HG02885 (cell line): ENCODE results near the gene C9orf72.
A peak's percentile ranks its signal among the peaks of the same experiment; 100 is the strongest.
"Not testable (repeated sequence)": the region's sequence is repeated elsewhere in the genome, so short reads cannot be mapped to it uniquely, and the experiment has no call there.

ENCODE experiments used
- ATAC-seq: cut with Tn5 transposase; IDR thresholded peaks from one replicate; pipeline ENCODE4 v1.9.1; 2021; ENCODE audit warnings: mild to moderate bottlenecking; ENCODE audit not compliant: unreplicated experiment, poor library complexity

Gene C9orf72

GRCh38 chr9:27572918-27573633 is at the start of gene C9orf72:
C9orf72 (minus strand) TSS chr9:27573481; CDS start chr9:27567120, 6,361 bp downstream.
- peak; percentile 75 for ATAC-seq

- ATAC-seq, result no peak
Observed at GRCh38 chr9:27622693-27623340, 49.5 kb upstream of the C9orf72 start.

GRCh38 chr9:27619743-27620142 is 46.5 kb upstream of the C9orf72 start:
- ATAC-seq, result no peak

- no peak for ATAC-seq
Observed at GRCh38 chr9:27618066-27618465, 44.8 kb upstream of the C9orf72 start.

GRCh38 chr9:27614551-27614950 is 41.3 kb upstream of the C9orf72 start:
- ATAC-seq, result no peak

- ATAC-seq, result not testable (repeated sequence)
Observed at GRCh38 chr9:27612036-27612435, 38.8 kb upstream of the C9orf72 start.

GRCh38 chr9:27610622-27611021 is 37.3 kb upstream of the C9orf72 start:
- no peak for ATAC-seq

- no peak for ATAC-seq
Observed at GRCh38 chr9:27602954-27603353, 29.7 kb upstream of the C9orf72 start.

- no peak for ATAC-seq
Observed at GRCh38 chr9:27602142-27602861, 29.0 kb upstream of the C9orf72 start.

GRCh38 chr9:27601396-27601795 is 28.1 kb upstream of the C9orf72 start:
- no peak for ATAC-seq

GRCh38 chr9:27600256-27600655 is 27.0 kb upstream of the C9orf72 start:
- ATAC-seq, result no peak

- ATAC-seq, result no peak
Observed at GRCh38 chr9:27599870-27600238, 26.6 kb upstream of the C9orf72 start.

GRCh38 chr9:27599102-27599869 is 26.0 kb upstream of the C9orf72 start:
- ATAC-seq, result no peak

GRCh38 chr9:27595733-27596132 is 22.5 kb upstream of the C9orf72 start:
- ATAC-seq, result no peak

GRCh38 chr9:27591672-27592071 is 18.4 kb upstream of the C9orf72 start:
- ATAC-seq, result no peak

- ATAC-seq, result no peak
Observed at GRCh38 chr9:27591093-27591492, 17.8 kb upstream of the C9orf72 start.

GRCh38 chr9:27590651-27591050 is 17.4 kb upstream of the C9orf72 start:
- no peak for ATAC-seq

- ATAC-seq, result no peak
Observed at GRCh38 chr9:27589462-27589861, 16.2 kb upstream of the C9orf72 start.

- ATAC-seq, result peak; percentile 42
Observed at GRCh38 chr9:27586304-27586703, 13.0 kb upstream of the C9orf72 start.

GRCh38 chr9:27584931-27585330 is 11.7 kb upstream of the C9orf72 start:
- no peak for ATAC-seq

- no peak for ATAC-seq
Observed at GRCh38 chr9:27582794-27583193, 9.5 kb upstream of the C9orf72 start.
